Measurements from ENCODE around the gene RPP40.

The RPP40 gene

GRCh38 chr6:4973415-4973814, 30.4 kb downstream of the RPP40 start:
- TF ChIP-seq, protein P1, sequence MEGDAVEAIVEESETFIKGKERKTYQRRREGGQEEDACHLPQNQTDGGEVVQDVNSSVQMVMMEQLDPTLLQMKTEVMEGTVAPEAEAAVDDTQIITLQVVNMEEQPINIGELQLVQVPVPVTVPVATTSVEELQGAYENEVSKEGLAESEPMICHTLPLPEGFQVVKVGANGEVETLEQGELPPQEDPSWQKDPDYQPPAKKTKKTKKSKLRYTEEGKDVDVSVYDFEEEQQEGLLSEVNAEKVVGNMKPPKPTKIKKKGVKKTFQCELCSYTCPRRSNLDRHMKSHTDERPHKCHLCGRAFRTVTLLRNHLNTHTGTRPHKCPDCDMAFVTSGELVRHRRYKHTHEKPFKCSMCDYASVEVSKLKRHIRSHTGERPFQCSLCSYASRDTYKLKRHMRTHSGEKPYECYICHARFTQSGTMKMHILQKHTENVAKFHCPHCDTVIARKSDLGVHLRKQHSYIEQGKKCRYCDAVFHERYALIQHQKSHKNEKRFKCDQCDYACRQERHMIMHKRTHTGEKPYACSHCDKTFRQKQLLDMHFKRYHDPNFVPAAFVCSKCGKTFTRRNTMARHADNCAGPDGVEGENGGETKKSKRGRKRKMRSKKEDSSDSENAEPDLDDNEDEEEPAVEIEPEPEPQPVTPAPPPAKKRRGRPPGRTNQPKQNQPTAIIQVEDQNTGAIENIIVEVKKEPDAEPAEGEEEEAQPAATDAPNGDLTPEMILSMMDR (IDR thresholded peaks at IDR 0.05; ENCODE audit: low read depth, low read length), result no peak

GRCh38 chr6:4972438-4972837, 31.4 kb downstream of the RPP40 start:
- Histone ChIP-seq H3K27ac (no peak overlapping the region), H3K36me3 (no peaks in the 10 kb centered on the region), H3K27me3 (ENCODE audit: insufficient read depth, low read depth, severe bottlenecking) (no peaks in the 10 kb centered on the region), H3K4me3 (ENCODE audit: low read depth, low read length) (no peak overlapping the region), H3K9me3 (ENCODE audit: severe bottlenecking) (no peaks in the 10 kb centered on the region)
- TF ChIP-seq, protein P1 (IDR thresholded peaks at IDR 0.05; ENCODE audit: low read depth, low read length), result no peak
- DNase-seq, result no peak

More at GRCh38 chr6:4973415-4973814, 30.4 kb downstream of the RPP40 start:
- no peak for DNase-seq
- no peaks in the 10 kb centered on the region for H3K36me3 ChIP-seq
- H3K27ac ChIP-seq, result no peak overlapping the region
- no peaks in the 10 kb centered on the region for H3K27me3 ChIP-seq (ENCODE audit: insufficient read depth, low read depth, severe bottlenecking)
- H3K9me3 ChIP-seq (ENCODE audit: severe bottlenecking), result no peaks in the 10 kb centered on the region
- H3K4me3 ChIP-seq (ENCODE audit: low read depth, low read length), result no peak overlapping the region

- no peaks in the 10 kb centered on the region for H3K27me3 ChIP-seq (ENCODE audit: insufficient read depth, low read depth, severe bottlenecking)
- TF ChIP-seq, protein P1 (IDR thresholded peaks at IDR 0.05; ENCODE audit: low read depth, low read length), result no peak
Measured at GRCh38 chr6:4971851-4972250, 32.0 kb downstream of the RPP40 start.

GRCh38 chr6:4970739-4971395, 33.0 kb downstream of the RPP40 start:
- Histone ChIP-seq H3K27ac (no peak overlapping the region), H3K27me3 (ENCODE audit: insufficient read depth, low read depth, severe bottlenecking) (no peaks in the 10 kb centered on the region), H3K9me3 (ENCODE audit: severe bottlenecking) (no peaks in the 10 kb centered on the region), H3K36me3 (no peaks in the 10 kb centered on the region), H3K4me3 (ENCODE audit: low read depth, low read length) (no peak overlapping the region)
- no peak for DNase-seq
- TF ChIP-seq, protein P1 (IDR thresholded peaks at IDR 0.05; ENCODE audit: low read depth, low read length), result no peak

More at GRCh38 chr6:4971851-4972250, 32.0 kb downstream of the RPP40 start:
- Histone ChIP-seq H3K36me3 (no peaks in the 10 kb centered on the region), H3K27ac (no peak overlapping the region), H3K9me3 (ENCODE audit: severe bottlenecking) (no peaks in the 10 kb centered on the region), H3K4me3 (ENCODE audit: low read depth, low read length) (no peak overlapping the region)
- DNase-seq, result no peak

- TF ChIP-seq, protein P1 (IDR thresholded peaks at IDR 0.05; ENCODE audit: low read depth, low read length), result no peak
Measured at GRCh38 chr6:4969609-4970285, 34.1 kb downstream of the RPP40 start.

More at GRCh38 chr6:4969609-4970285, 34.1 kb downstream of the RPP40 start:
- no peaks in the 10 kb centered on the region for H3K36me3 ChIP-seq
- no peaks in the 10 kb centered on the region for H3K9me3 ChIP-seq (ENCODE audit: severe bottlenecking)
- H3K4me3 ChIP-seq (ENCODE audit: low read depth, low read length), result no peak overlapping the region
- DNase-seq, result no peak
- no peak overlapping the region for H3K27ac ChIP-seq
- no peaks in the 10 kb centered on the region for H3K27me3 ChIP-seq (ENCODE audit: insufficient read depth, low read depth, severe bottlenecking)

All from WERI-Rb-1 (cell line).